Lower leg skin (tissue), 4 donors: ENCODE results near the gene ACRBP. TPM values are rescaled to one million over a fixed set of nuclear protein-coding genes. Genes with fewer than 3 reads are reported as not detected.

Experiments used
- DNase-seq, 2 donors: peaks; one replicate each; pipeline ENCODE4 v3.0.0-alpha.2; 2019; ENCODE audit warnings: low spot score in 2 of 2
- H3K4me3 ChIP-seq: fragments of 200-600 bp; sonication (generic); 2 replicates; pipeline ENCODE4 v1.5.1; 2017; ENCODE audit warnings: mild to moderate bottlenecking, low read depth; ENCODE audit not compliant: poor library complexity, severe bottlenecking
- POLR2A ChIP-seq, 2 donors: fragments of 450-650 bp; IDR thresholded peaks; one replicate each; pipeline ENCODE4 v1.6.1; 2016 to 2017; ENCODE audit warnings: antibody characterized with exemption in 2 of 2, mild to moderate bottlenecking in 1 of 2, moderate library complexity in 1 of 2
- WGBS, 2 donors: methylation state at CpG; one replicate each; pipeline ENCODE4 v1.1.5; 2018; 5-methylcytosine and 5-hydroxymethylcytosine counted together
- intact Hi-C: fragments of 100-400 bp; cut with DNase I; formaldehyde crosslinking; loops from one replicate; pipeline ENCODE4 v1.15.0; 2023; ENCODE audit warnings: low total_unique reads
- total RNA-seq, 4 donors: library from RNA; depleted of rRNA; stranded (reverse); fragments of >200 nt; gene quantifications; one replicate each; pipeline ENCODE4 v1.1.0, GENCODE V29; 2016
- TF ChIP-seq, protein P1 (sequence below), 3 donors: fragments of 450-650 bp; IDR thresholded peaks; one replicate each; pipeline ENCODE4 v1.5.1; 2016; ENCODE audit warnings: antibody characterized with exemption in 3 of 3, mild to moderate bottlenecking in 3 of 3, moderate library complexity in 2 of 3

The ACRBP gene
- total RNA-seq, 4 donors from 2014 or later: 0.42 to 8.6 (median 0.76) TPM

DNA sequence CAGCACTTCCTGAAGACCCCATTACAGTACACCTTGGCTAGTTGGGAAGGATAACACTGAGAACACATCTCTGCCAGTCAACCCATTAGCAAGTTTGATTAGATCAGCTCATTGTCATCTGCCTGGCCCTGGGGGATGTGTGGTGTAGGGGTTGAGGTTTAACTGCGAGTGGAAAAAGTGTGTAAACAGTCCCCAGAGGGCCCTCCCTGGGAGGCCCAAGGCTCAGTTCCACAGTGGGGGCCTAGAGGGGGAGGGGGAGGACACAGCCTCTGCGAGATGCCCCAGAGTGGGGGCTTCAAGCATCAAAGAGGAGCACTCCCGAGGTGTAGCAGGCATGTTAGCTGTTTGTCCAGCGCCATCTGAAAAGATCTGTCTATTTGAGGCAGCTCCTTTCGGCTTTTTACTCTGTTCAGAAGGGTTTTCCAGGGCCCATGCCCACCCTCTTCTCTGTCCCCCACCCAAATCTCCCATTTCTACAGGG is 11.8 kb downstream of the ACRBP start:
- intact Hi-C loops: no loop called here
- WGBS, 2 donors: 30 to 41% methylated on average over 5 of the region's 5 CpGs

DNA sequence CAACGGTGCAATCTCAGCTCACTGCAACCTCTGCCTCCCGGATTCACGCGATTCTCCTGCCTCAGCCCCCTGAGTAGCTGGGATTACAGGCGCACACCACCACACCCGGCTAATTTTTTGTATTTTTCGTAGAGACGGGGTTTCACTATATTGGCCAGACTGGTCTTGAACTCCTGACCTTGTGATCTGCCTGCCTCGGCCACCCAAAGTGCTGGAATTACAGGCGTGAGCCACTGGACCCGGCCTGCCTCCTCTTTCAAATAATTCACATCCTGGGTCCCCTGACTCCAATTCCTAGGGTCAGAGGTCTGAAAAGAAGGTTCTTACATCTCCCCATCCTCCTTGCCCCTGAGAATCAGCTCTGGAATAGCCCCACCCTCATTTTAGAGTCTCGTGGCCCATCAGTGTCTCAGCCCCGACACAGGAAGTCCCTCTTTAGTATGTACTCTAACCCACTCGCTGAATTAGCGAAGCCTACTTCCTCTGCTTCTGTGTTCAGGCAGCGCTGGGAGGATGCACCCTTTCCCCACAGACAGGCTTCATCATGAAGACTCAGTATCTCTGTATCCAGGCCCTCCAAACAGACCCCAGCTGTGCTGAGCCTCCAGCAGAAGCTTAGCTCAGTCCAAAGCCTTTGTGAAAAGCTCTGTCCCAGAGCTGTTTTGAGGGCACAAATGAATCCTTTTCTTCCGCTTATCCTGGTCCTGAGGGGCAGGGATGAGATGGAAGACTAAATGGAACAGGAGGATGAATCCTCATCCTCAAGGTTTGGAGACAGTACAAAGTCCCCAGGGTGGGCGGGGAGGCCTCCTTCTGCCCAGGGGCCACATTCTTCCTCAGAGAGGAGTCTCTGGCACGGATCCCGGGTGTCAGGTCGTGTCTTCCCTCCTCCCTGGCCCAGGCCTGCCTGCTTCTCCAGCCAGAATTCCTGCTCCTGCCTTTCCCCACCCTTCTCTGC is 14.9 kb downstream of the ACRBP start:
- WGBS, 2 donors: 50 to 51% methylated on average over 21 of the region's 21 CpGs
- TF ChIP-seq, protein P1, sequence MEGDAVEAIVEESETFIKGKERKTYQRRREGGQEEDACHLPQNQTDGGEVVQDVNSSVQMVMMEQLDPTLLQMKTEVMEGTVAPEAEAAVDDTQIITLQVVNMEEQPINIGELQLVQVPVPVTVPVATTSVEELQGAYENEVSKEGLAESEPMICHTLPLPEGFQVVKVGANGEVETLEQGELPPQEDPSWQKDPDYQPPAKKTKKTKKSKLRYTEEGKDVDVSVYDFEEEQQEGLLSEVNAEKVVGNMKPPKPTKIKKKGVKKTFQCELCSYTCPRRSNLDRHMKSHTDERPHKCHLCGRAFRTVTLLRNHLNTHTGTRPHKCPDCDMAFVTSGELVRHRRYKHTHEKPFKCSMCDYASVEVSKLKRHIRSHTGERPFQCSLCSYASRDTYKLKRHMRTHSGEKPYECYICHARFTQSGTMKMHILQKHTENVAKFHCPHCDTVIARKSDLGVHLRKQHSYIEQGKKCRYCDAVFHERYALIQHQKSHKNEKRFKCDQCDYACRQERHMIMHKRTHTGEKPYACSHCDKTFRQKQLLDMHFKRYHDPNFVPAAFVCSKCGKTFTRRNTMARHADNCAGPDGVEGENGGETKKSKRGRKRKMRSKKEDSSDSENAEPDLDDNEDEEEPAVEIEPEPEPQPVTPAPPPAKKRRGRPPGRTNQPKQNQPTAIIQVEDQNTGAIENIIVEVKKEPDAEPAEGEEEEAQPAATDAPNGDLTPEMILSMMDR (IDR thresholded peaks at IDR 0.05): no peak
- TF ChIP-seq POLR2A (IDR thresholded peaks at IDR 0.05): no peak
- peak in 1 of 2 donors; percentile 39 for DNase-seq
- H3K4me3 ChIP-seq: no peak overlapping the region
- intact Hi-C loops: no loop called here

More for the DNA sequence above, 11.8 kb downstream of the ACRBP start:
- no peak overlapping the region for H3K4me3 ChIP-seq
- no peak for DNase-seq
- TF ChIP-seq, protein P1 (IDR thresholded peaks at IDR 0.05): no peak
- no peak for TF ChIP-seq POLR2A (IDR thresholded peaks at IDR 0.05)

GRCh38 chr12:6631549-6631961 is 15.7 kb downstream of the ACRBP start:
- TF ChIP-seq, protein P1 (IDR thresholded peaks at IDR 0.05): no peak
- no peak for TF ChIP-seq POLR2A (IDR thresholded peaks at IDR 0.05)
- no peak overlapping the region for H3K4me3 ChIP-seq
- no peak for DNase-seq
- 52 to 65% methylated on average over 3 of the region's 3 CpGs for WGBS, 2 donors
- intact Hi-C loops: no loop called here

DNA sequence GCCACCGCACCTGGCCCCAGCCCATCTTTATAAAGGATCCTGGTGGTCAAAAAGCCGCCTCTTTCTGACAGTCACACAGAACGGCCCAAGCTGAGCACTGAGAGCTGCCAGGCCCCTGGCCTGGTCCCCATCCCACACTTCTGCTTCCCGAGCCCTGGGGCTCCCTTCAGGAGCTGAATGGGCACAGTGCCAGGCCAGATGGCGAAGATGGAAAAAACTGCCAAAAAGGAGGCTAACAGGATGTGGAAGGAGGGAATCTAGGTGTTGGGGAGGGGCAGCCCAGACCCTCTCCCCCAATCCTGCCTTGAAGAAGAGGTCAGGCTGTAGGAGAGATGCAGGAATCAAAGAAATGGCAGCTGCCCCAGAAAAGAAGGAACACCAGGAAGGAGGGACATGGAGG is 16.5 kb downstream of the ACRBP start:
- H3K4me3 ChIP-seq: no peak overlapping the region
- no peak for TF ChIP-seq POLR2A (IDR thresholded peaks at IDR 0.05)
- TF ChIP-seq, protein P1 (IDR thresholded peaks at IDR 0.05): no peak
- intact Hi-C loops: no loop called here

DNA sequence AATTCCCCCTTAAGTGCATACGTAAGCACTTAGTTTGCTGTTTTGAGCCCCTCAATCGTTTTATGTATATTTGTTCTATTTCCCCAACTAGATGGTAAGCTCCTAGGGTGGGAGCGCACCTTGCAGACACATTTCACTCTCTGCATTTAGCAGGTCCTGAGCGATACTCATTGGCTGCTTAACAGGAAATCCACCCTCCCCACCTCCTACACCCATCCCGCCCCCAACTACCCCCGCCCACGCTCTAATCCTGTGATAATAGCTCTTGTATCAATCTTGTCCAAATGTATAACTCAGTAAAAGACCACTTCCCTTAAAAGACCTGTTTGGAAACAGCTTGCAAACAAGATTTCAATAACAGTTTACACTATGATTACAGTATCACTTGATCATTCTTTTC is 19.6 kb downstream of the ACRBP start:
- TF ChIP-seq, protein P1 (IDR thresholded peaks at IDR 0.05): no peak
- no peak for TF ChIP-seq POLR2A (IDR thresholded peaks at IDR 0.05)
- 67 to 69% methylated on average over 7 of the region's 7 CpGs for WGBS, 2 donors
- intact Hi-C loops: no loop called here
- no peak overlapping the region for H3K4me3 ChIP-seq
- DNase-seq: no peak

More for the DNA sequence above, 16.5 kb downstream of the ACRBP start:
- DNase-seq: no peak
- WGBS, 2 donors: 38 to 43% methylated on average over 5 of the region's 5 CpGs
